H9 (cell line): Measurements from ENCODE around the gene THSD4. TPM values are rescaled to one million over a fixed set of nuclear protein-coding genes. Genes with fewer than 3 reads are reported as not detected.

Source experiments
- DNase-seq: peaks from one replicate; pipeline ENCODE4 v3.0.0-alpha.2; 2017
- H2AFZ ChIP-seq: one replicate; pipeline ENCODE4 v1.6.1; 2013; ENCODE audit warnings: mild to moderate bottlenecking, low read length, control low read depth, moderate library complexity
- H2AK5ac ChIP-seq: 2 replicates; pipeline ENCODE4 v1.6.1; 2013; ENCODE audit warnings: low read length, control low read depth, mixed read lengths; ENCODE audit not compliant: insufficient read length
- H2BK120ac ChIP-seq: one replicate; pipeline ENCODE4 v1.6.1; 2013; ENCODE audit warnings: low read depth, mild to moderate bottlenecking, low read length, control low read depth, inconsistent platforms; ENCODE audit not compliant: poor library complexity, severe bottlenecking
- H2BK12ac ChIP-seq: 2 replicates; pipeline ENCODE4 v1.6.1; 2013; ENCODE audit warnings: low read length, control low read depth, mixed read lengths, low read depth; ENCODE audit not compliant: insufficient read length
- H2BK15ac ChIP-seq: 2 replicates; pipeline ENCODE4 v1.6.1; 2013; ENCODE audit warnings: low read depth, low read length, control low read depth
- H2BK20ac ChIP-seq: one replicate; pipeline ENCODE4 v1.6.1; 2013; ENCODE audit warnings: low read depth, mild to moderate bottlenecking, low read length, control low read depth, inconsistent platforms; ENCODE audit not compliant: poor library complexity, severe bottlenecking
- H2BK5ac ChIP-seq: 2 replicates; pipeline ENCODE4 v1.6.1; 2013; ENCODE audit warnings: low read length, control low read depth, mixed read lengths; ENCODE audit not compliant: insufficient read length
- H3K14ac ChIP-seq: 2 replicates; pipeline ENCODE4 v1.6.1; 2013; ENCODE audit warnings: low read length, control low read depth; ENCODE audit not compliant: insufficient read depth
- H3K18ac ChIP-seq: 2 replicates; pipeline ENCODE4 v1.6.1; 2013; ENCODE audit warnings: low read depth, mild to moderate bottlenecking, mixed read lengths, low read length, control low read depth; ENCODE audit not compliant: insufficient read length
- H3K23ac ChIP-seq: 2 replicates; pipeline ENCODE4 v1.6.1; 2013; ENCODE audit warnings: low read length, control low read depth, mixed read lengths, low read depth; ENCODE audit not compliant: insufficient read length
- H3K23me2 ChIP-seq: 2 replicates; pipeline ENCODE4 v1.6.1; 2013; ENCODE audit warnings: low read depth, mild to moderate bottlenecking, mixed read lengths, low read length, control low read depth; ENCODE audit not compliant: insufficient read length, poor library complexity, severe bottlenecking
- H3K27ac ChIP-seq: 2 replicates; pipeline ENCODE4 v1.5.1; 2013; ENCODE audit warnings: low read length, control low read depth, mixed read lengths, low read depth; ENCODE audit not compliant: insufficient read length
- H3K27me3 ChIP-seq: 2 replicates; pipeline ENCODE4 v1.6.1; 2013; ENCODE audit warnings: low read length, control low read depth, inconsistent platforms; ENCODE audit not compliant: insufficient read depth
- H3K4ac ChIP-seq: 2 replicates; pipeline ENCODE4 v1.6.1; 2013; ENCODE audit warnings: low read depth, mild to moderate bottlenecking, control low read depth, inconsistent platforms, low read length, moderate library complexity
- H3K4me1 ChIP-seq: 2 replicates; pipeline ENCODE4 v1.6.1; 2013; ENCODE audit warnings: low read length, control low read depth, inconsistent platforms; ENCODE audit not compliant: insufficient read depth
- H3K4me2 ChIP-seq: 2 replicates; pipeline ENCODE4 v1.6.1; 2013; ENCODE audit warnings: low read length, control low read depth, mixed read lengths; ENCODE audit not compliant: insufficient read length, insufficient read depth
- H3K56ac ChIP-seq: 2 replicates; pipeline ENCODE4 v1.6.1; 2013; ENCODE audit warnings: low read depth, mild to moderate bottlenecking, mixed read lengths, low read length, control low read depth; ENCODE audit not compliant: insufficient read length
- H3K79me1 ChIP-seq: 2 replicates; pipeline ENCODE4 v1.6.1; 2013; ENCODE audit warnings: low read depth, mild to moderate bottlenecking, moderate library complexity, low read length, control low read depth, inconsistent platforms; ENCODE audit not compliant: insufficient read depth, poor library complexity, severe bottlenecking
- H3K79me2 ChIP-seq: 2 replicates; pipeline ENCODE4 v1.6.1; 2013; ENCODE audit warnings: low read length, control low read depth, inconsistent platforms; ENCODE audit not compliant: insufficient read depth
- H3K9ac ChIP-seq: 2 replicates; pipeline ENCODE4 v1.6.1; 2013; ENCODE audit warnings: low read length, control low read depth, mixed read lengths; ENCODE audit not compliant: insufficient read length; ENCODE audit errors: extremely low read depth
- H3K9me3 ChIP-seq: one replicate; pipeline ENCODE4 v1.6.1; 2013; ENCODE audit warnings: low read depth, low read length, inconsistent platforms; ENCODE audit not compliant: control insufficient read depth
- H3T11ph ChIP-seq: one replicate; pipeline ENCODE4 v1.6.1; 2013; ENCODE audit warnings: mild to moderate bottlenecking, low read length, control low read depth, inconsistent platforms
- H4K20me1 ChIP-seq: one replicate; pipeline ENCODE4 v1.6.1; 2013; ENCODE audit not compliant: control insufficient read depth, insufficient read length, insufficient read depth
- H4K5ac ChIP-seq: 2 replicates; pipeline ENCODE4 v1.6.1; 2013; ENCODE audit warnings: low read depth, mild to moderate bottlenecking, mixed read lengths, low read length, control low read depth; ENCODE audit not compliant: insufficient read length
- H4K8ac ChIP-seq: replicated peaks from 2 replicates; pipeline ENCODE4 v1.6.1; 2013; ENCODE audit warnings: low read length, control low read depth, mixed read lengths, low read depth; ENCODE audit not compliant: insufficient read length
- H4K91ac ChIP-seq: 2 replicates; pipeline ENCODE4 v1.6.1; 2013; ENCODE audit warnings: low read depth, mild to moderate bottlenecking, moderate library complexity, mixed read lengths, low read length, control low read depth; ENCODE audit not compliant: insufficient read length
- H3K27ac Mint-ChIP-seq, 3 experiments: 2 replicates in 2 of 3; 3 replicates in 1 of 3; pipeline ENCODE4 v1.8.0; 2020 to 2021; ENCODE audit warnings: mixed read lengths in 3 of 3, mild to moderate bottlenecking in 1 of 3, moderate library complexity in 1 of 3
- H3K27me3 Mint-ChIP-seq: 2 replicates; pipeline ENCODE4 v1.8.0; 2021; ENCODE audit warnings: low read depth, mild to moderate bottlenecking, moderate library complexity, mixed read lengths
- H3K36me3 Mint-ChIP-seq, 3 experiments: 2 replicates in 2 of 3; 3 replicates in 1 of 3; pipeline ENCODE4 v1.8.0; 2020 to 2021; ENCODE audit warnings: low read depth in 3 of 3, mixed read lengths in 3 of 3; ENCODE audit not compliant: insufficient read depth in 1 of 3
- H3K4me1 Mint-ChIP-seq, 2 experiments: 2 replicates each; pipeline ENCODE4 v1.8.0; 2020; ENCODE audit warnings: mixed read lengths in 2 of 2
- H3K4me3 Mint-ChIP-seq, 2 experiments: 2 replicates in 1 of 2; 3 replicates in 1 of 2; pipeline ENCODE4 v1.8.0; 2020 to 2021; ENCODE audit warnings: mild to moderate bottlenecking in 2 of 2, mixed read lengths in 2 of 2, moderate library complexity in 1 of 2
- H3K9me3 Mint-ChIP-seq, 2 experiments: 2 replicates in 1 of 2; 3 replicates in 1 of 2; pipeline ENCODE4 v1.8.0; 2020; ENCODE audit warnings: mild to moderate bottlenecking in 2 of 2, mixed read lengths in 2 of 2, moderate library complexity in 1 of 2
- WGBS: extraction: QIAGEN DNeasy Blood & Tissue Kit; methylation state at CpG from one replicate; pipeline ENCODE4 v1.1.7; 2013; ENCODE audit warnings: missing lambda C conversion rate, low lambda C conversion rate, mixed read lengths; ENCODE audit not compliant: insufficient read length; ENCODE audit errors: extremely low coverage; 5-methylcytosine and 5-hydroxymethylcytosine counted together
- total RNA-seq: library from RNA; stranded (reverse); gene quantifications from 2 replicates; pipeline ENCODE4 v1.2.1, GENCODE V29; 2021
- TF ChIP-seq, protein P1 (sequence below): fragments of 200-600 bp; sonication (generic); conservative IDR thresholded peaks from 3 replicates; pipeline ENCODE4 v1.8.0; 2021; ENCODE audit warnings: antibody characterized with exemption, mild to moderate bottlenecking

THSD4 gene
- total RNA-seq, 1 experiment from 2014 or later: 5.5 TPM

DNA sequence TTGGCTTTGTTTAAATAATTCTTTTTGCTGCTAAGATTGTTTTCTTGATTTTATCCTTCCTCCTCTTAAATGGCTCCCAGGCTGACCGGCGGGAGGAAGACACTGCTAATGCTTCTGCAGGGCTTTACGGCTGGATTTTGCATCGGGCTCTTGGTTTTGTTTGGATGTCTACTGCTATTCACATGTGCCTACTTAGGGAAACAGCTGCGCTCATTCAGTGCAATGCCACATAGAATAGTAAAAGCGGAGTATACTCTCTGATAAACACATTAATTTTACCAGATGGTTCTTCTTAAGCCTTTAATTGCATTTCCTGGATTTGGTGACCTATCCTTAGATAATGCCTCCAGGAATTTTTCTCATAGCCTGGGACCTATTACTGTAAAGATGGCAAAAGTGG is 146.6 kb downstream of the THSD4 start:
- H2AFZ ChIP-seq: no peak overlapping the region
- H3K27me3 Mint-ChIP-seq: no peaks in the 10 kb centered on the region; the same call in 1 of the 2 replicates

More for the DNA sequence above, 146.6 kb downstream of the THSD4 start:
- no peak overlapping the region for H2AK5ac ChIP-seq
- H3K4ac ChIP-seq: no peak overlapping the region
- no peak overlapping the region for H3K14ac ChIP-seq
- no peak overlapping the region for H2BK12ac ChIP-seq
- no peak overlapping the region for H2BK120ac ChIP-seq
- H3K56ac ChIP-seq: no peak overlapping the region
- no peak overlapping the region for H3K18ac ChIP-seq
- no peaks in the 10 kb centered on the region for H3K23me2 ChIP-seq
- no peaks in the 10 kb centered on the region for H3K79me2 ChIP-seq
- H3K27ac Mint-ChIP-seq: peak overlapping the region in 1 of 3 experiments; percentile 78; a peak in 2 of 7 replicates
- H3K4me3 Mint-ChIP-seq: no peak overlapping the region
- H3K4me1 ChIP-seq: peaks cover 5% of the 10 kb centered on the region; the same call in 1 of the 2 replicates
- no peak overlapping the region for H4K91ac ChIP-seq
- H3K4me2 ChIP-seq: no peak overlapping the region
- H4K8ac ChIP-seq: no peak overlapping the region
- no peak overlapping the region for H2BK15ac ChIP-seq
- H3K23ac ChIP-seq: no peak overlapping the region
- peaks cover 18 to 29% of the 10 kb centered on the region in 2 experiments for H3K4me1 Mint-ChIP-seq
- no CpG with 5 or more reads among the region's 6 CpGs for whole genome bisulfite sequencing
- no peaks in the 10 kb centered on the region for H3K79me1 ChIP-seq
- TF ChIP-seq, protein P1, sequence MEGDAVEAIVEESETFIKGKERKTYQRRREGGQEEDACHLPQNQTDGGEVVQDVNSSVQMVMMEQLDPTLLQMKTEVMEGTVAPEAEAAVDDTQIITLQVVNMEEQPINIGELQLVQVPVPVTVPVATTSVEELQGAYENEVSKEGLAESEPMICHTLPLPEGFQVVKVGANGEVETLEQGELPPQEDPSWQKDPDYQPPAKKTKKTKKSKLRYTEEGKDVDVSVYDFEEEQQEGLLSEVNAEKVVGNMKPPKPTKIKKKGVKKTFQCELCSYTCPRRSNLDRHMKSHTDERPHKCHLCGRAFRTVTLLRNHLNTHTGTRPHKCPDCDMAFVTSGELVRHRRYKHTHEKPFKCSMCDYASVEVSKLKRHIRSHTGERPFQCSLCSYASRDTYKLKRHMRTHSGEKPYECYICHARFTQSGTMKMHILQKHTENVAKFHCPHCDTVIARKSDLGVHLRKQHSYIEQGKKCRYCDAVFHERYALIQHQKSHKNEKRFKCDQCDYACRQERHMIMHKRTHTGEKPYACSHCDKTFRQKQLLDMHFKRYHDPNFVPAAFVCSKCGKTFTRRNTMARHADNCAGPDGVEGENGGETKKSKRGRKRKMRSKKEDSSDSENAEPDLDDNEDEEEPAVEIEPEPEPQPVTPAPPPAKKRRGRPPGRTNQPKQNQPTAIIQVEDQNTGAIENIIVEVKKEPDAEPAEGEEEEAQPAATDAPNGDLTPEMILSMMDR: no peak
- DNase-seq: no peak
- H4K20me1 ChIP-seq: no peaks in the 10 kb centered on the region
- H2BK5ac ChIP-seq: no peak overlapping the region
- no peaks in the 10 kb centered on the region for H3K27me3 ChIP-seq
- H4K5ac ChIP-seq: no peak overlapping the region
- H3K9me3 ChIP-seq: no peaks in the 10 kb centered on the region
- H3K9me3 Mint-ChIP-seq: peaks cover 19 to 24% of the 10 kb centered on the region in 2 experiments
- H2BK20ac ChIP-seq: no peak overlapping the region
- no peak overlapping the region for H3K27ac ChIP-seq
- peaks cover 12 to 27% (median 13%) of the 10 kb centered on the region in 3 experiments; a peak in 6 of 7 replicates for H3K36me3 Mint-ChIP-seq
- H3T11ph ChIP-seq: no peak overlapping the region
- H3K9ac ChIP-seq: no peak overlapping the region
